Head of caudate nucleus (tissue), 42 donors: ENCODE data around the gene FBXL14.

ENCODE experiments used
- DNase-seq, 42 donors: peaks; one replicate each; pipeline versions ENCODE4 v3.0.0 to v3.0.0-alpha.2; 2020 to 2021; ENCODE audit warnings: mixed read lengths in 7 of 42
- intact Hi-C: fragments of 100-400 bp; cut with DNase I; formaldehyde crosslinking; loops from one replicate; pipeline ENCODE4 v1.15.0; 2022

The FBXL14 gene

DNA sequence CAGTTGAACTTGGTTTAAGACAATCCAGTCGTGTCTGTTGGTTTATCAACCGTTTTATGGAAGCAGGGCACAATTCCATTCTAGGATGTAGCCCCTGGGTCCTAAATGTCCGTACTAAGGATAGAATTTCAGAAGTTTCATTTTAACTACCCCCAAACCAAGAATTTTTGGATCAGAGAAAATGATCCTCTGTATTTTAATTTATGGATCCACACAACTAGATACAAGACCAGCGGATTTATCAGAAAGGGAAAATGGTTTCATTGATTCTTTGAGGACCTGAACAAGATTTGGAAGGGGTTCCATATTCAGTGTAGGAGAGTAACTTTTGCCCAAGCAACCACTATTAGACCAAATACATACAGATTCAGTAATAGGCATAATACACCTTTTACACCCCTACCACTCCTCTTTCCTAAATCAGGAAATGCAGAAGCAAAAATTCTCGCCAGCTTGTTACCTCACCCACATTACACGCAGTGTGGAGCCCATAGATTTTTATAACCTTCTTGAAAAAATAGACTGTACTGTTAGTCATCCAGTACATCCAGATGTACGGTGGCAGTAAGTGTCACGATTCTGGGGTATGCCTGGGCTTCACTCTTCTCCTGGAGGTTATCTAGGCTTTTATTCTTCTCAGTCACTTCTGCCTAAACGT lies 1.4 kb upstream of the FBXL14 start:
- DNase-seq, result no peak
- intact Hi-C loops, result no loop called here

DNA sequence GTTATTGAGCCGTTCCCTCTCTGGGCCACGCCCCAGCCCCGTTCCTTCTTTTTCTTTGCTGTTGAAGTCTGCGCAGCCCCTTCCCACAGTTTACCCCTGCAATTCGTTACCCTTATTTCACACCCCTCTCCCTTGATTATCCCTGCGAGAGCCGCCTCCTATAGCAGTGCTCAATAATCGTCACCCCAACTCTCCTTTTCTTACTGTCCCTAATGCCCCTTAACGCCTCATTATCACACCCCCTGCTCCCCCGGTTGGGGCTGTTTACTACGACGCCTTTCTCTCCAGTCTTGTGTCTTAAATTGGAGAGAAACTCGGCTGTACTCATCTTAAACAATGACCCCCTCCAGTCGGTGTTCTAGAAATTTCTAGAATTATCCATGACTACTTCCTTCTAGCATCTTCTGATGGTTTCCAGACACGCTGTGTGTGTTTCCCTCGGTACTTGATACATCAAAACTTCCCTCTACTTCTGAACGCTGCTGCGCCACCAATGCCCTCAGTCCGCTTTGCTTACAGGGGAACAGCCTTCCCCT lies 713 bp upstream of the FBXL14 start:
- intact Hi-C loops, result no loop called here
- DNase-seq, result peak in 29 of 42 donors; percentile 16 to 75 (median 45)

DNA sequence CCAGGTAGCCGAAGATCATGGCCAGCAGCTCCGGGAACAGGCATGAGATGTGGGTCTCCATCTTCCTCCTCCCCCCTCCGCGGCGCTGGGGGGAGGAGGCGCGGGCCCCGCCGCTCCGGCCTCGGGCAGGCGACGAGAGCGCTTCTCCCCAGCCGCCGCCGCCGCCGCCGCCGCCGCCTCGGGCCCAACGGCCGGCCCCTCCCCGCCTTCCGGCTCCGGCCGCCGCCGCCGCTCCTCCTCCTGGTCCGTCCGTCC lies 448 bp downstream of the FBXL14 start:
- peak in 2 of 42 donors; percentile 46 to 57 for DNase-seq
- intact Hi-C loops, result no loop called here

DNA sequence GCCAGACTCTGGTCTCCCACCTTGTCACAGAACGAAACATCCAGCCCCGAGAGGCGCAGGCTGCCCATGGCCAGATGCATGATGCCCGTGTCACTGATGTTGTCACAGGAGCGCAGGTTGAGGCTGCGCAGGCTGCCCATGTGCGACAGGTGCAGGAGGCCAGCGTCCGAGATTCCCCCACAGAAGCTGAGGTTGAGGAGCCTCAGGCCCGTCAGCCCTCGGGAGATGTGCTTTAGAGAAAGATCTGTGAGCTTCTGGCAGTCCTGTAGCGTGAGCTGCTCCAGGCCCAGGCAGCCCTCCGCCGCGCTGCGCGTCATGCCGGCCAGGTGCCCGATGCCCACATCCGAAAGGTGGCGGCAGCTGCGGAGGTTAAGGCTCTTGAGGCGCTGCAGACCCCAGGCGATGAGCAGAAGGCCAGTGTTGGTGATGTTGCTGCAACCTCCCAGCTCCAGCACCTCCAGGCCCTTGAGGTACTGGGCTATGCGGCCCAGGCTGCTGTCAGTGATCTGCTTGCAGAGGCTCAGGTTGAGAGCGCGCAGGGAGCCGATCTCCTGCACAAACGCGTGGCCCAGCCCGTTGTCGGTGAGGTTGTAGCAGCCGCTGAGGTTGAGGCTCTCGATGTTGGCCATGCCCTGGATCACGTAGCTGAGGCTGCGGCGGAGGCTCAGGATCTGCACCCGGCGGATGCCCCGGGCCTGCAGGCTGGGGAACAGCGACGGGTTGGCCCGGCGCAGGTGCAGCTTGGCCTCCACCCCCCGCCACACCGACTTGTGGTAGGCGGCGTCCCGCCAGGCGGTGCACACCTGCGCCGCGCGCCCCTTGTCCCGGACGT lies 991 bp downstream of the FBXL14 start:
- intact Hi-C loops, result no loop called here
- DNase-seq, result peak in 40 of 42 donors; percentile 19 to 73 (median 45)

DNA sequence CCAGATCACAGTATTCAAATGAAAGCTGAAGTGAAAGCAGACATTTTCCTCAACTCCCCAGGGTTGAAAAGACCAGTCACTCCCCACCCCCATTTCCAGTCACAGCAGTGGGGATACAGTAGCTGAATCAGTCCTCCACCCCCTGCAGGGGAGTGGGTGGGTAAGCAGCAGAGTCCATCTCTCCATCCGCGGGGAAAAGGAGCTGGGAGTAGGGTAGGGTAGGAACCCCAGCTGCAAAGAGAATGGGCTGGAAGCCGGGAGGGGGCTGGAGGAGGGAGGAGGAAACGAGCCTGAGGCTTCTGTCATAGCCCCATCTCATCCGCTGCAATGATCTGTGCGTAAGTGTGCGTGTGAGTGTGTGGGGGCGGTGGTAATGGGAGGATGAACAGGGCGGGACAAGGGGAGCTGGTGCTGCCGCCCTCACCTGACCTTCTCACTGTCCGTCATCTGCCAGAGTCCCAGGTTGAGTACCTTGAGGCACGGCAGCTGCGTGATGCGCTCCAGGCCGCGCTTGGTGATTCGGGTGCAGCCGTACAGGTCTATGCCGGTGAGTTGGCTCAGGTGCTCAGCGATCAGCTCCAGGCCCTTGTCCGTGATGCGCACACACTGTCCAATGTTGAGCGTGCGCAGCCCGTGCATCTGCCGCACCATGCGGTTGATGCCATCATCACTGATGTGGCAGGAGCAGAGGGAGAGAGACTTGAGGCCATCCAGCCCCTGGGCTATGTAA lies 1.8 kb downstream of the FBXL14 start:
- intact Hi-C loops, result no loop called here

DNA sequence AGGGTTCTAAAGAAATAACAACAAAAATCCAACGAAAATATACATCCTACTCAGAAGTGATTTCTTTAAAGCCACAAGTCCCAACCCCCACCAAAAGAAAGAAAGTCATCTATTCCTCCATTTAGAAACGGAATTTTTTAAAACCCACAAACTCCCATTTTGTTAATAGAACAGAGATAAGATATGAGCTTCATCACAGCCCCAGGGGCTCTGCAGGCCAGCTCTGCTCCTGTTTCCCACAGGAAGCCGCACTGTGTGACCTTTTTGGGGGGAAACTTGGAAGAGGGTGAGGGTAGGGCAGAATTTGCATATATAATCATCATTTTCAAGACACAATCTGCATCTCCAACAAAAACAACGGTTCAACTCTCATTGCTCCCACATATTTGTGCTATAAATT lies 2.8 kb downstream of the FBXL14 start:
- DNase-seq, result no peak
- intact Hi-C loops, result no loop called here

More for the DNA sequence above, 1.8 kb downstream of the FBXL14 start:
- DNase-seq, result peak; percentile 33 to 90 (median 72)

DNA sequence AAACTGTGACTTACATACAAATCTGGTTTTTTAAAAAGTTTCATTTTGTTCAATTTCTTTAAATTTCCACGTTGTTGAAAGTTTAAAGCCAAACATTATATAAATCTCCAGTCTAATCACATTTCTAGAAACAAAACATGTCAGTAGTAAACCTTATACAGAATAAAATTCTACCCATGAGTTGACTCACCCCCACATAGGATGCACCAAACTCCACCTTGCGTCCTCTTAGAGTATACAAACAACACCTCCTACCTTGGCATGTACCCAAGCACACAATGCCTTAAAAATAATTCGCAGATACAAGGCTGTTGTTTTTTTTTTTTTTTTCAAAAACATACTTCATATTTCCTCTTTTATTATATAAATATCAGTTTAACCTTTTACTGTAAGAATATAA lies 3.3 kb downstream of the FBXL14 start:
- intact Hi-C loops, result no loop called here
- DNase-seq, result no peak

DNA sequence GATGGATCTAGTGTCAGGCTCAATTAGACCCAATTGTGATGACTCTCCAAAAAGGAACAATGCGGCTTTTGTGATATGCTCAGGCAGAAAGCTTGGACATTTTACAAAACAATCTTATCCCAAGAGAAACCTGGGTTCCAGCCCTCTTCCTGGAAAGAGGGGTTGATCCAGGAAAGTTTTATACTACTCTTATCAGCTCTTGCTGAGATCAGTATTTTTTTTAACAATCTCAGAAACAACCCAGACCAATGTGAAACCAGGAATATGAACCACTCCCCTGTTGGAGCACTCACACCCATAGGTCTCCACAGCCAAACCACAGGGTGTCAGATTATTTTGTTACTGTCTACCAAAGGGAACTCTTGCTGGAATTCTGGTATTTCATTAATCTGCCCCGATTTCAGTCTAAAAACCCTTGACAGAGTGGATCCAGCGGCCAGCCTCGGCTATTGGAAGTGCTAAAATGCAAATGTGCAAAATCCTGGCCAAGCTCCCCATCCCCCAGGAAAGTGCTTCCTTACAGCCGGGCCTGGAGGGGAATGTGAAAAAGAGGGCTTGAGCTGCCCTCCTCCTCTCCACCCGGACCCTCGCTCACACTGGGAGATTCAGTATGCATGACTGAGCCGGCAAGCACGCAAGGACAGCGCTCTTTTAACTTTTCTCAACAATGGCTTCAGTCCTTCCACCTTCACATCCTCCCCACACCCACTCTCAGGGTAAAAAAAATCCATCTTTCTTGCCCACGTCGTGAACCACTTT lies 4.0 kb downstream of the FBXL14 start:
- DNase-seq, result peak in 39 of 42 donors; percentile 23 to 79 (median 55)
- intact Hi-C loops, result no loop called here

DNA sequence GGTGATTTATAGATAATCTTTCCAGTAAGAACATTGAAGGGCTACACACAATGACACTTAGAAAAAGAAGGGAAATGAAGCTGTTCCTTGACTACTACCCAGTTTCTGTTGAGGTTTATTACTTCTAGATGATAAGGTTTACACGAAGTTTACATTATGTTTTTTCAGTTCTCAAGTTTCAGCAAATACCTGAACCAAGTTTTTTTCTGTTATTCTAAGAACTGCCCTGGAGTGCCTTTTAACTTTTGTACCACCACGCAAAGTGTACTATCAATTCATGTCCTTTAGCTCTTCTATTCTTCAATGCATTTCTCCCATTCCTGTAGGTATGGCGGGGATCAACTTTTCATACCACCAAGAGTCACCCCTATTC lies 5.8 kb downstream of the FBXL14 start:
- intact Hi-C loops, result loop anchor here (5.0 kb wide), 1 partner anchor 471 kb away; no protein-coding TSS in a partner anchor
- no peak for DNase-seq

DNA sequence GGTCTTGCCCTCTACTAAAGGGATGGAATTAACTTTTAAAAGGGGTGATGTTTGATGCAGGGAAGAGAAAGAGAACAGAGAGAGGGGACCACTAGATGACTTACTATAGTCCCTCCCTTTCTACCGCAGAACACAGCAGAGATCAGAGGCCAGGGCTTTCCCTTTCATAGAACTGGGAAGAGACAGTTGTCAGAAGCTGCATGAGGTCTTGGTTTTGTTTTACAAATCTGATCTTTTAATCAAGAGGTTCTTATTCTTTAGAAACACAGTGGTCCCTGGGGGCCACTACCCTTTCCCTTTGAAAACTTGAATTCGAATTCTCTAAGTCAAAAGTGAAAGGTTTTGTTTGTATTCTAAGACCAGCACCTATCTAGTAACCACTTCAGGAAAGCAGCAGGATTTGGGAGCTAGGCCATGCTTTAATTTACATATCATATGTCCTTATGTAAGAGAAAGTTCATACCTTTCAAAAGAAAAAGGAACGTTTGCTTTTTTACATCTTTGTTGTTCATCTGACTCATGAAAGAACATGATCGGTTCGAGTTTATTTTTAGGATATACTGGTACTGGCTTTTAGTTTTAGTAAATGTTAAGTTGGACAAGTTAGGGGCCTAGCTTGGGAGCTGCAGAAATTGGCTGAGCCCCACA lies 6.3 kb downstream of the FBXL14 start:
- no peak for DNase-seq
- intact Hi-C loops, result loop anchor here (5.0 kb wide), 1 partner anchor 471 kb away; no protein-coding TSS in a partner anchor

DNA sequence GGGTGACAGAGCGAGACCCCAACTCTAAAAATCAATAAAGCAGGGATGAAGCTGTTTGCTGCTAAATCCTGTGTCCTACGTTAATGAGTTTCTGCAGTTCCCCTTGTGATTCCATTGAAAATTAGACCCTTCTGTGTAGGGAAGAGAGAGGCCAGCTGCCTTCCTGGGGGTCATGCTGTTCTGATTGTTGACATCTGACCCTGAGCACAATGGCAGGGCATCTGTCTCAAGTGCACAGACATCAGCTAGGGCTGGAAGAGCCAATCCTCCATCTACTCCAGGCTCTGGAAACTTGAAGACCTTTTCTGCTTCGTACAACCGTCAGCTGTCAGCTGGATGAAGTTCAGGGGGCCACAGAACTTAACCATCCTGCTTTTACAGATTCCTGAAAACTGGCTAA lies 10.1 kb downstream of the FBXL14 start:
- DNase-seq, result no peak

DNA sequence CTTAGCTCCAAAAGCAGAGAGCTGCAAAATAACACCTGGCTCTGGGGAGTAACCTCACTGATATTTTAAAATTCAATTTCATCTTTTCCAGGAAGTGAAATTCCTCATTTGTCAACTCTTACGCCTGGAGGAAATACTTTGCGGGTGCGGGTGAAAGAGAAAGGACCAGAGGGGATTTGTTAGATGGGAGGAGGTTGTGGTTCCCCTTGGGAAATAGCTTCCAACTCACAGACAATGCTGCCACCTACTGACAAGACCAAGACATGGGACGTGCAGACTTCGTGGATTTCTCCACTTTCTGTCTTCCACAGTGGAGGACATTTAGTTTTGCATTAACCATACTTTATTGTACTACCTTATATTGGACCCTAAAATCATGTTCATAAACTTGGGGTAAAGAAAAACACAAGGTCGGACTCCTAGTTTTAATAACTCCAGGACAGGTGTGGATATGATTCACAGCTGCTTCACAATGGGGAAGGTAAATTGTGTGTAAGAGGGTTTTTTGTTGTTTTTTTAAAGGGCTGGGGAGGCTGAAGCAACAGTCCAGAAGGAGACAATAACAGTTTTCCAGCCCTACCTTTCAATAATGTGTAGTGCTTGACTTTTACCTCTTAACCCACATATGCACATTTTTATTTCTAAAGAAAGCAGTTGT lies 10.8 kb downstream of the FBXL14 start:
- intact Hi-C loops, result no loop called here
- peak in 41 of 42 donors; percentile 40 to 91 (median 75) for DNase-seq

More for the DNA sequence above, 10.1 kb downstream of the FBXL14 start:
- intact Hi-C loops, result no loop called here

DNA sequence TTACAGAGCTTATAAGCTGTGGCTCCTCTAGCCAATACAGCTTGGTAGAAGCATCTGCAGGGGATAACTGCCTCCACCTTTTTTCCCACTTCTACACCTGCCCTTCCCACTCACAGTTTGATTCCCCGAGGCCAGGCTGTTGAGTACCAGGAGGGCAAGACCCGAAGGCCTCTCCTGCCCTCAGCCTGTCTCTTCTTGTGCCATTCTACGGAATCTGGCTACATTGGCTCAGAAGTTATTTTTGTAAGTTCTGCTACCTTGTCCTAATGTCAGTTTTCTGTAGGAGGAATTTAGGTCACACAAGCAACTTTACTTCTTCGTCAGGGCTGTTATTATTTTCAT lies 11.7 kb downstream of the FBXL14 start:
- intact Hi-C loops, result no loop called here
- DNase-seq, result no peak

DNA sequence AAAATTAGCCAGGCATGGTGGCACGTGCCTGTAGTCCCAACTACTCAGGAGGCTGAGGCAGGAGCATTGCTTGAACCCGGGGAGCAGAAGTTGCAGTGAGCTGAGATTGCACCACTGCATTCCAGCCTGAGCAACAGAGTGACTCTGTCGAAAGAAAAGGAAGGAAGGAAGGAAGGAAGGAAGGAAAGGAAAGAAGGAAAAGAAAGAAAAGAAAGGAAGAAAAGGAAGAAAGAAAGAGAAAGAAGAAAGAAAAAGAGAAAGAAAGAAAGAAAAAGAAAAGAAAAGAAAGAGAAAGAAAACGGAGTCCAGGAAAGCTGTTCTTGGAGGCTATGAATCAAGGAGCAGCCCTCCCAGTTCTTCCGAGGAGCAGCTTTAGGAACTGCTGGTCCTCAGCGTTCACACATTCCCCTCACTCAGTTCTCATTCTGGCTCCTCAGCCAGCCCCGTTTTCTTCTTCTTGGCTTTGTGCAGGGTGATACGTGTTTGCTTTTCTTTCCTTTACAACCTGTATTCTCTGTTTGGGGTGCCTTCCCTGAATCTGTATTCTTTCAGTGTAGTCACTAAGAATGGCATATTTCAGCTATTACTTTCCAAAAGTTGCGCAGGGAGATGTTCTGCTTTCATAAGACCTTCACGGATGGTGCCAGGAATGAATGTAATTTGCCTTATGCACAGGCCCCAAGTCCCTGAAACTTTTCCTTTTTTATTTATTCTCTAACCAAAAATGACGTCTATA lies 12.2 kb downstream of the FBXL14 start:
- no peak for DNase-seq
- intact Hi-C loops, result no loop called here

DNA sequence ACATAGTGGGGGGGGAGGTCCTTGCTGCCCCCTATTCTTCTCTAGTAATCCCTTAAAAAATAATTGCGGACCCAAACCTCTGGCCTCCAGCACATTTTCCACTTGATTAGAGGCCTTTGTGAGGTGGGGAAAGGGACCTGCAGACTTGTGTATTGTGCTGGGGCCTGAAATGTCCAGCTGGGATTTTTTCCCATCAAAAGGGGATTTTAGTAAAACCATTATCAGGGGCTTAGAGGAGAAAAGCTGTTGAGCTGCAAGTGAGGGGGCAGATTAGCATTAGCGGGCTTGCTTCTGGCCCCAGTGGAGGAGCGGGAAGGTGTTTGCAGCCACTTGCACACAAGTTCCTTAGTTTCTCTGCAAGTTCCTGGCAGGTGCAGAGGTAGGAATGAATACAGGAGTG lies 13.9 kb downstream of the FBXL14 start:
- intact Hi-C loops, result no loop called here
- DNase-seq, result no peak

DNA sequence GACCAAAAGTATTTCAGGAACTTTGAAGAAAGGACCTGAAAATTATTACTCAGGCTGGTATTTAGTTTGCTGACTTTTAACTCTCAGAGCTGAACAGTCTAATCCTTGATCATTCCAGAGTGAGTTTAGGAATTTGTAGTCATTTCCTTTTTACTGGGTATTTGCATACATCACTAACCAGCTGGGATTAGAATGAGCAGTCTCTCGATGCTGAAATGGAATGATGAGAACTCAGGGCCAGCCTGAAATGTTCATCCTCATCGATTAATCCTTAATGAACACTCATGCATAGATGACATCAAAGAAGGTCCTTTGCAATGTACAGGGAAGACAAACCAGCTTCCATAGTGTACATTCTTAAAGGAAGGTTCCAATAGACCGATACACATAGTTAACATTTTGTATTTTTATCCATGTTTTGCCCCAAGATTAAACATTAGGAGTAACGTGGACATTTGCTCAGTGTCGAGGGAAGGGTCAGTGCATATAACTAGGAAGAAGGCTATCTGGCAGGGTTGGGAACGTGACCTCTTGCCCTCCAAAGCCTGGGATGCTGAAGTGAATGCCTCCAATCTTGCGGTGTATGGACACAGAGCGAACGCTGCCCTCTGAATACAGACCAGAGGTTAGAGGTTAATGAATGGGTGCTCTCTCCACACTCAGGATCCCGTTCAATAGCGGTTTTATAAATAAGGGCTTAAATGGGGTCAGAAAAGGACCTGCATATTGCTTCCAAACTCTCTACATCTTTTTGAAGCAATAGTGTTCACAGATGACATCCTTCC lies 14.5 kb downstream of the FBXL14 start:
- no peak for DNase-seq
- intact Hi-C loops, result no loop called here
